Measurements from ENCODE around the gene P2RY13. TPM values are rescaled to one million over a fixed set of nuclear protein-coding genes. Genes with fewer than 3 reads are reported as not detected.
A peak's percentile ranks its signal among the peaks of the same experiment; 100 is the strongest.

The P2RY13 gene
- total RNA-seq, 1 donor from 2014 or later: not detected

GRCh38 chr3:151331696-151332095 is 2.3 kb upstream of the P2RY13 start:
- H3K36me3 Mint-ChIP-seq (ENCODE audit: insufficient read depth): no peaks in the 10 kb centered on the region
- no peak for DNase-seq (ENCODE audit: low spot score, unreplicated experiment)
- H3K4me1 Mint-ChIP-seq (ENCODE audit: low read depth): no peaks in the 10 kb centered on the region
- no peaks in the 10 kb centered on the region for H3K27me3 Mint-ChIP-seq
- no peak for TF ChIP-seq CTCF (IDR thresholded peaks at IDR 0.05; ENCODE audit: unreplicated experiment)
- H3K9me3 Mint-ChIP-seq (ENCODE audit: low read depth): no peaks in the 10 kb centered on the region
- no peak overlapping the region for H3K27ac Mint-ChIP-seq
- no peak overlapping the region for H3K4me3 Mint-ChIP-seq (ENCODE audit: low read depth)

- Mint-ChIP-seq H3K27ac (no peak overlapping the region), H3K36me3 (ENCODE audit: insufficient read depth) (no peaks in the 10 kb centered on the region), H3K4me1 (ENCODE audit: low read depth) (no peaks in the 10 kb centered on the region), H3K27me3 (no peaks in the 10 kb centered on the region), H3K9me3 (ENCODE audit: low read depth) (no peaks in the 10 kb centered on the region), H3K4me3 (ENCODE audit: low read depth) (no peak overlapping the region)
- no peak for TF ChIP-seq CTCF (IDR thresholded peaks at IDR 0.05; ENCODE audit: unreplicated experiment)
- DNase-seq (ENCODE audit: low spot score, unreplicated experiment): no peak
These were observed 1.6 kb upstream of the P2RY13 start for GRCh38 chr3:151330899-151331298.

- no peak overlapping the region for H3K4me3 Mint-ChIP-seq (ENCODE audit: low read depth)
- no peaks in the 10 kb centered on the region for H3K36me3 Mint-ChIP-seq (ENCODE audit: insufficient read depth)
- H3K9me3 Mint-ChIP-seq (ENCODE audit: low read depth): no peaks in the 10 kb centered on the region
- TF ChIP-seq CTCF (IDR thresholded peaks at IDR 0.05; ENCODE audit: unreplicated experiment): no peak
- H3K27me3 Mint-ChIP-seq: no peaks in the 10 kb centered on the region
- no peak overlapping the region for H3K27ac Mint-ChIP-seq
- H3K4me1 Mint-ChIP-seq (ENCODE audit: low read depth): no peaks in the 10 kb centered on the region
- DNase-seq (ENCODE audit: low spot score, unreplicated experiment): no peak
These were observed 1.0 kb upstream of the P2RY13 start for GRCh38 chr3:151330379-151330778.

- no peak for DNase-seq (ENCODE audit: low spot score, unreplicated experiment)
- Mint-ChIP-seq H3K27me3 (no peaks in the 10 kb centered on the region), H3K4me3 (ENCODE audit: low read depth) (no peak overlapping the region), H3K4me1 (ENCODE audit: low read depth) (no peaks in the 10 kb centered on the region), H3K9me3 (ENCODE audit: low read depth) (no peaks in the 10 kb centered on the region), H3K36me3 (ENCODE audit: insufficient read depth) (no peaks in the 10 kb centered on the region), H3K27ac (no peak overlapping the region)
- no peak for TF ChIP-seq CTCF (IDR thresholded peaks at IDR 0.05; ENCODE audit: unreplicated experiment)
These were observed 902 bp downstream of the P2RY13 start for GRCh38 chr3:151328298-151328995.

GRCh38 chr3:151327571-151328198 is 1.7 kb downstream of the P2RY13 start:
- peak; percentile 72 for TF ChIP-seq CTCF (IDR thresholded peaks at IDR 0.05; ENCODE audit: unreplicated experiment)
- no peak for DNase-seq (ENCODE audit: low spot score, unreplicated experiment)
- Mint-ChIP-seq H3K27ac (no peak overlapping the region), H3K4me3 (ENCODE audit: low read depth) (no peak overlapping the region), H3K36me3 (ENCODE audit: insufficient read depth) (no peaks in the 10 kb centered on the region), H3K27me3 (no peaks in the 10 kb centered on the region), H3K9me3 (ENCODE audit: low read depth) (no peaks in the 10 kb centered on the region), H3K4me1 (ENCODE audit: low read depth) (no peaks in the 10 kb centered on the region)

Measured in progenitor cell of endocrine pancreas (in vitro differentiated cells).